Ascending aorta (tissue), 2 donors: ENCODE data around the gene TET1. TPM values are rescaled to one million over a fixed set of nuclear protein-coding genes. Genes with fewer than 3 reads are reported as not detected.
"Not testable (repeated sequence)": the region's sequence is repeated elsewhere in the genome, so short reads cannot be mapped to it uniquely, and the experiment has no call there.

Source experiments
- DNase-seq, 2 donors: peaks; one replicate each; pipeline ENCODE4 v3.0.0-alpha.2; 2019; ENCODE audit warnings: low spot score in 2 of 2
- H3K27ac ChIP-seq, 2 donors: fragments of 200-600 bp; sonication (generic); one replicate each; pipeline ENCODE4 v1.5.1; 2016 to 2017; ENCODE audit warnings: mild to moderate bottlenecking in 1 of 2
- H3K27me3 ChIP-seq: fragments of 200-600 bp; sonication (generic); one replicate; pipeline ENCODE4 v1.5.1; 2017
- H3K36me3 ChIP-seq, 2 donors: fragments of 200-600 bp; sonication (generic); one replicate each; pipeline ENCODE4 v1.5.1; 2016
- H3K4me1 ChIP-seq, 2 donors: fragments of 200-600 bp; sonication (generic); one replicate each; pipeline ENCODE4 v1.5.1; 2016 to 2017; ENCODE audit warnings: mild to moderate bottlenecking in 1 of 2
- H3K4me3 ChIP-seq, 2 donors: fragments of 200-600 bp; sonication (generic); one replicate each; pipeline ENCODE4 v1.5.1; 2016 to 2017; ENCODE audit warnings: mild to moderate bottlenecking in 1 of 2
- H3K9me3 ChIP-seq, 2 donors: fragments of 200-600 bp; sonication (generic); one replicate each; pipeline ENCODE4 v1.5.1; 2016
- intact Hi-C: fragments of 100-400 bp; cut with DNase I; formaldehyde crosslinking; loops from one replicate; pipeline ENCODE4 v1.15.1; 2023
- total RNA-seq: library from RNA; depleted of rRNA; stranded (reverse); fragments of >200 nt; gene quantifications from one replicate; pipeline ENCODE4 v1.1.0, GENCODE V29; 2016
- TF ChIP-seq, protein P1 (sequence below), 3 experiments: fragments of 200-600 bp in 2 of 3; fragments of 450-650 bp in 1 of 3; sonication (generic) in 2 of 3; IDR thresholded peaks; one replicate each; pipeline ENCODE4 v1.5.1; 2016 to 2019; ENCODE audit warnings: antibody characterized with exemption in 3 of 3, mild to moderate bottlenecking in 1 of 3, moderate library complexity in 1 of 3

TET1 gene
- 3.9 TPM for total RNA-seq

DNA sequence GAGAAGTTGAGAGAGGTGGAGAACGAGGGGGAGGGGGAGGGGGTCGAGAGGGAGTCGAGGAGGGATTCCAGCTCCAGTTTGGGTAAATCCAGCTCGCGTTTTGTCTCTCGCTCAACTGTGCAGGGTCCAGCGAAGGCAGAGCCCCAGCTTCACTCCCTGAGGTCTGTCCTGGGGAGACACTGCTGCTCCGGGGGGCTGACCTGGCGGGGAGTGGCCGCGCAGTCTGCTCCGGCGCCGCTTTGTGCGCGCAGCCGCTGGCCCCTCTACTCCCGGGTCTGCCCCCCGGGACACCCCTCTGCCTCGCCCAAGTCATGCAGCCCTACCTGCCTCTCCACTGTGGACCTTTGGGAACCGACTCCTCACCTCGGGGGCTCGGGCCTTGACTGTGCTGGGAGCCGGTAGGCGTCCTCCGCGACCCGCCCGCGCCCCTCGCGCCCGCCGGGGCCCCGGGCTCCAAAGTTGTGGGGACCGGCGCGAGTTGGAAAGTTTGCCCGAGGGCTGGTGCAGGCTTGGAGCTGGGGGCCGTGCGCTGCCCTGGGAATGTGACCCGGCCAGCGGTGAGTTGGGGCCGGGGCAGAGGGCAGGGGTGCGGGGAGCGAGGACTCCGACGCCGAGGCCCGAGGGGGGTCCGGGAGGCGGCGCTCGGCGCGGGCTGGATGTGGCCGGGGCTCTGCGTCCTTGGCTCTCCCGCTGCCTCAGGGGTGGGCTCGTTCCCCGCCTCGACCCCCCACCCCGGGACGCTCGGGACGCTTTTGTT is at the start of gene TET1:
Gene TET1, plus strand, starts transcription at position 152 of the 757 bp plus-strand sequence. CDS start 12,002 bp downstream, outside the sequence.
- Histone ChIP-seq H3K4me3 (peak within 1 kb of the TSS; percentile 59 to 66), H3K4me1 (peaks cover 5 to 11% of the 10 kb centered on the region in 2 donors), H3K27ac (no peak within 1 kb of the TSS), H3K36me3 (no peaks in the 10 kb centered on the region), H3K27me3 (no peaks in the 10 kb centered on the region), H3K9me3 (no peaks in the 10 kb centered on the region)
- intact Hi-C loops: loop anchor here (5.0 kb wide), 1 partner anchor 162 kb away; the partner anchor contains the start of gene CCAR1
- peak in 1 of 2 donors; percentile 62 for DNase-seq
- TF ChIP-seq, protein P1, sequence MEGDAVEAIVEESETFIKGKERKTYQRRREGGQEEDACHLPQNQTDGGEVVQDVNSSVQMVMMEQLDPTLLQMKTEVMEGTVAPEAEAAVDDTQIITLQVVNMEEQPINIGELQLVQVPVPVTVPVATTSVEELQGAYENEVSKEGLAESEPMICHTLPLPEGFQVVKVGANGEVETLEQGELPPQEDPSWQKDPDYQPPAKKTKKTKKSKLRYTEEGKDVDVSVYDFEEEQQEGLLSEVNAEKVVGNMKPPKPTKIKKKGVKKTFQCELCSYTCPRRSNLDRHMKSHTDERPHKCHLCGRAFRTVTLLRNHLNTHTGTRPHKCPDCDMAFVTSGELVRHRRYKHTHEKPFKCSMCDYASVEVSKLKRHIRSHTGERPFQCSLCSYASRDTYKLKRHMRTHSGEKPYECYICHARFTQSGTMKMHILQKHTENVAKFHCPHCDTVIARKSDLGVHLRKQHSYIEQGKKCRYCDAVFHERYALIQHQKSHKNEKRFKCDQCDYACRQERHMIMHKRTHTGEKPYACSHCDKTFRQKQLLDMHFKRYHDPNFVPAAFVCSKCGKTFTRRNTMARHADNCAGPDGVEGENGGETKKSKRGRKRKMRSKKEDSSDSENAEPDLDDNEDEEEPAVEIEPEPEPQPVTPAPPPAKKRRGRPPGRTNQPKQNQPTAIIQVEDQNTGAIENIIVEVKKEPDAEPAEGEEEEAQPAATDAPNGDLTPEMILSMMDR (IDR thresholded peaks at IDR 0.05): no peak

DNA sequence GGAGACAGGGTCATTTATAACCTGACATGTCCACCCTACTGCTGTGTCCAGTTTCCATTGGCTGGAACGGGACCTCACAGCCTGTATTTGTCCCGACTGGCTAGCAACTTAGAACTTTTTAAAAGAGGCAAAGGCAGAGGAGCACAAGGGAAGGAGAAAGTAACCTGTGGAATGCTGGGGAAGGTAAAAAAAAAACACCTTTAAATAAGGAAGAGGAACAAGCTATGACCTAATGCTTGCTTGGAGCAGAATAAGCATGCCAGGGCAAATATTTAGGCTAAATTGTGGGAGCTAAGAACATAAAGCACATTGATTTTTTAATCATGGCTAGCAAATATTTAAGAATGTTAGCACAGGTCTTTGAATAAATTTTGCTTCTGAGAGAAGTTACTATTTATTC is 43.9 kb upstream of the TET1 start:
- H3K4me3 ChIP-seq, H3K9me3 ChIP-seq, H3K4me1 ChIP-seq, H3K27ac ChIP-seq, DNase-seq, intact Hi-C loops, H3K27me3 ChIP-seq: not testable (repeated sequence)
- H3K36me3 ChIP-seq: peaks cover 9 to 11% of the 10 kb centered on the region in 2 donors

DNA sequence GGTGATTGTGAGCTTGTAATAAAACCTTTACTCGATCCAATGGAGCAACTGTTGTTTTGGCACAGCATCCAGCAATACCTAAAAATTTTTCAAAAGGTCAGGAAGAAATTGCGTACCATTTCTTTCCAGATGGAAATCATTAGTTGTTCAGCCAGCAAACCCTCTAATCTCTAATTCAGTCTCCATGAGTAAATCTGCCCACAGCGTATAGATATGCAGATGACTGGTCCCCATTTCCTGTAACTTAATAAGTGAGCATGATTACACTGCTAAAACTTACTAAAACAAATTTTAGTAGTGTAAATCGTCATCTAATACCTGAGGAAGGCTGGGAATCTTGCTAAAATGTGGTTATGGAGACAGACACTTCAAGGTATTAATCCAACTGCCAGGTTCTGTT is 43.4 kb upstream of the TET1 start:
- no peak overlapping the region for H3K27ac ChIP-seq
- intact Hi-C loops: no loop called here
- TF ChIP-seq, protein P1 (IDR thresholded peaks at IDR 0.05): no peak
- H3K4me3 ChIP-seq: no peak overlapping the region
- H3K27me3 ChIP-seq: no peaks in the 10 kb centered on the region
- H3K9me3 ChIP-seq: no peaks in the 10 kb centered on the region
- no peak for DNase-seq
- H3K4me1 ChIP-seq: no peaks in the 10 kb centered on the region
- H3K36me3 ChIP-seq: peaks cover 9 to 11% of the 10 kb centered on the region in 2 donors

- intact Hi-C loops: no loop called here
- Histone ChIP-seq H3K4me3 (no peak overlapping the region), H3K36me3 (peaks cover 9 to 11% of the 10 kb centered on the region in 2 donors), H3K27me3 (no peaks in the 10 kb centered on the region), H3K27ac (no peak overlapping the region), H3K4me1 (no peaks in the 10 kb centered on the region), H3K9me3 (no peaks in the 10 kb centered on the region)
- TF ChIP-seq, protein P1 (IDR thresholded peaks at IDR 0.05): no peak
- no peak for DNase-seq
These were observed 42.9 kb upstream of the TET1 start for GRCh38 chr10:68517188-68517587.

- H3K27ac ChIP-seq, H3K4me1 ChIP-seq, H3K27me3 ChIP-seq, intact Hi-C loops, DNase-seq, H3K9me3 ChIP-seq, H3K4me3 ChIP-seq: not testable (repeated sequence)
- peaks cover 11 to 13% of the 10 kb centered on the region in 2 donors for H3K36me3 ChIP-seq
These were observed 41.5 kb upstream of the TET1 start for GRCh38 chr10:68518609-68519008.

DNA sequence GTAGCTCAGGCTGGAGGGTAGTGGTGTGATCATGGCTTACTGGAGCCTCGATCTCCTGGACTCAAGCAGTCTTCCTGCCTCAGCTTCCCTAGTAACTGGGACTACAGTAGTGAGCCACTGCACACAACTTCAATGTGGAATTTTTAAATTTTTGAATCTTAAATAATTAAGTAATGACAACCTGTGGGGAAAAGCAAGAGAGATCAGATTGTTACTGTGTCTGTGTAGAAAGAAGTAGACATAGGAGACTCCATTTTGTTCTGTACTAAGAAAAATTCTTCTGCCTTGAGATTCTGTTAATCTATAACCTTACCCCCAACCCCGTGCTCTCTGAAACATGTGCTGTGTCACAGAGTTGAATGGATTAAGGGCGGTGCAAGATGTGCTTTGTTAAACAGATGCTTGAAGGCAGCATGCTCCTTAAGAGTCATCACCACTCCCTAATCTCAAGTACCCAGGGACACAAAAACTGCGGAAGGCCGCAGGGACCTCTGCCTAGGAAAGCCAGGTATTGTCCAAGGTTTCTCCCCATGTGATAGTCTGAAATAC is 34.6 kb upstream of the TET1 start:
- DNase-seq, H3K27me3 ChIP-seq, H3K4me3 ChIP-seq, H3K4me1 ChIP-seq, H3K27ac ChIP-seq, H3K36me3 ChIP-seq, H3K9me3 ChIP-seq: not testable (repeated sequence)
- intact Hi-C loops: loop anchor here (2.0 to 10.0 kb wide), 3 partner anchors 448 to 655 kb away; partner anchors contain the start of genes HERC4, SIRT1 and SUPV3L1

DNA sequence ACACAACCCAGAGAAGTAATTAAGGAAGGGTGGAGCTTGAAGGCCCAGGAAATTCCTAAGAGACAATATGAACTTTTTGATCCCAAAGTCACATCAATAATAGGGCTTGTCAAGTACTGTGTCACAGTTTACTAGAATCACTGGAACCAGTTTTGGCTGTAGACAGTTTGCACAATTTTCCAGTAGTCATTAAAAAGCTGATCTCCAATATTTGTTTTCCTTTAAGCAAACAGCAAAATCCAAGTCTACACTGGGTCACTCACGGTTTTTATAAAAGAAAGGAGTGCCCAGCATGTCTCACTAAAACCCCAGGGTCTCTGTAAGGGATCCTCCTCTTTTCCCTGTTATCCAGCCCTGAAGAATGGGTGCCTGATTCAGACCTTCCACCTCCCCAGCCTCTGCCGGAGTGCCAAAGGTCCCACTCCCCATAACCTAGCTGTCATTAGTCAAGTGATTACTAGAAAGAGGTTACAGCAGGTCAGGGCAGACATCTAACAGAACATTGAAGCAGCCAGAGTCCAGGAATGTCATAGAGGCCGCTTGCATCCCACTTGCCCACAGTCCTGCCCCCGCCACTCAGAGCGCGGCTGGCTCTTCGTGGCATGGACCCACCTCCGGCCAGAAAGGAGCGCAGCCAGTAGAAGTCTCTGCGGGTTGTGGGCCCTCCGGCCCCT is 33.4 kb upstream of the TET1 start:
- intact Hi-C loops: loop anchor here (1.0 to 10.0 kb wide), 5 partner anchors 195 to 654 kb away; partner anchors contain the start of genes CCAR1, DDX50, HERC4 and SIRT1
- no peaks in the 10 kb centered on the region for H3K27me3 ChIP-seq
- TF ChIP-seq, protein P1 (IDR thresholded peaks at IDR 0.05): no peak
- peak overlapping the region; percentile 95 to 97 for H3K27ac ChIP-seq
- H3K4me1 ChIP-seq: no peaks in the 10 kb centered on the region
- H3K4me3 ChIP-seq: peak overlapping the region; percentile 94 to 95
- no peaks in the 10 kb centered on the region for H3K9me3 ChIP-seq
- H3K36me3 ChIP-seq: peaks cover 0 to 4% of the 10 kb centered on the region in 2 donors
- no peak for DNase-seq
